Naive thymus-derived CD8-positive, alpha-beta T cell (primary cell): ENCODE data around the gene GPX2. TPM values are rescaled to one million over a fixed set of nuclear protein-coding genes. Genes with fewer than 3 reads are reported as not detected.

Experiments
- ATAC-seq, 2 donors: fragments of 150-1000 bp; cut with Tn5 transposase in 1 of 2; sonication (Bioruptor Pico), chemical (Tn5 transposase) in 1 of 2; 1 replicate in 1 of 2; 2 replicates in 1 of 2; pipeline ENCODE4 v1.10.0; 2021; ENCODE audit warnings: mild to moderate bottlenecking in 2 of 2, moderate library complexity in 2 of 2
- POLR2A ChIA-PET: fragments of 350-600 bp; sonication (Branson Sonifier 250); formaldehyde crosslinking; loops from one replicate; lab custom pipeline; 2021; ENCODE audit warnings: antibody characterized with exemption; lab: Charles Lee
- DNase-seq, 10 donors: peaks; one replicate each; pipeline versions ENCODE4 v3.0.0 to v3.0.0-alpha.2; 2020 to 2022
- H3K27ac Mint-ChIP-seq, 10 donors: one replicate each; pipeline ENCODE4 v1.8.0; 2020 to 2022; ENCODE audit warnings: mild to moderate bottlenecking in 10 of 10, mixed read lengths in 10 of 10, moderate library complexity in 4 of 10, inconsistent platforms in 1 of 10
- H3K27me3 Mint-ChIP-seq, 5 donors: one replicate each; pipeline ENCODE4 v1.8.0; 2021 to 2022; ENCODE audit warnings: mixed read lengths in 5 of 5
- H3K36me3 Mint-ChIP-seq, 3 donors: one replicate each; pipeline ENCODE4 v1.8.0; 2020 to 2022; ENCODE audit warnings: mixed read lengths in 3 of 3, mild to moderate bottlenecking in 2 of 3, inconsistent platforms in 1 of 3
- H3K4me1 Mint-ChIP-seq, 4 donors: one replicate each; pipeline ENCODE4 v1.8.0; 2021 to 2022; ENCODE audit warnings: mixed read lengths in 4 of 4
- H3K4me3 Mint-ChIP-seq, 10 donors: one replicate each; pipeline ENCODE4 v1.8.0; 2020 to 2022; ENCODE audit warnings: mild to moderate bottlenecking in 10 of 10, mixed read lengths in 10 of 10, moderate library complexity in 6 of 10, inconsistent platforms in 1 of 10
- H3K9me3 Mint-ChIP-seq, 9 donors: one replicate each; pipeline ENCODE4 v1.8.0; 2020 to 2022; ENCODE audit warnings: mixed read lengths in 9 of 9, mild to moderate bottlenecking in 3 of 9, inconsistent platforms in 1 of 9, moderate library complexity in 1 of 9
- polyA plus RNA-seq, 3 donors: library from polyadenylated mRNA; unstranded; fragments of 300-500 nt; fragmentation: Illumina TruSeq; gene quantifications; one replicate each; pipeline ENCODE4 v1.2.3, GENCODE V29; 2021
- total RNA-seq, 8 experiments: library from RNA in 2 of 8; stranded (reverse) in 2 of 8; gene quantifications; one replicate each; pipeline ENCODE4 v1.2.3 and lab custom pipeline; 2021 to 2026

The GPX2 gene
- total and polyA plus RNA-seq, 5 experiments from 2014 or later = 0.29 TPM; not detected in 4

DNA sequence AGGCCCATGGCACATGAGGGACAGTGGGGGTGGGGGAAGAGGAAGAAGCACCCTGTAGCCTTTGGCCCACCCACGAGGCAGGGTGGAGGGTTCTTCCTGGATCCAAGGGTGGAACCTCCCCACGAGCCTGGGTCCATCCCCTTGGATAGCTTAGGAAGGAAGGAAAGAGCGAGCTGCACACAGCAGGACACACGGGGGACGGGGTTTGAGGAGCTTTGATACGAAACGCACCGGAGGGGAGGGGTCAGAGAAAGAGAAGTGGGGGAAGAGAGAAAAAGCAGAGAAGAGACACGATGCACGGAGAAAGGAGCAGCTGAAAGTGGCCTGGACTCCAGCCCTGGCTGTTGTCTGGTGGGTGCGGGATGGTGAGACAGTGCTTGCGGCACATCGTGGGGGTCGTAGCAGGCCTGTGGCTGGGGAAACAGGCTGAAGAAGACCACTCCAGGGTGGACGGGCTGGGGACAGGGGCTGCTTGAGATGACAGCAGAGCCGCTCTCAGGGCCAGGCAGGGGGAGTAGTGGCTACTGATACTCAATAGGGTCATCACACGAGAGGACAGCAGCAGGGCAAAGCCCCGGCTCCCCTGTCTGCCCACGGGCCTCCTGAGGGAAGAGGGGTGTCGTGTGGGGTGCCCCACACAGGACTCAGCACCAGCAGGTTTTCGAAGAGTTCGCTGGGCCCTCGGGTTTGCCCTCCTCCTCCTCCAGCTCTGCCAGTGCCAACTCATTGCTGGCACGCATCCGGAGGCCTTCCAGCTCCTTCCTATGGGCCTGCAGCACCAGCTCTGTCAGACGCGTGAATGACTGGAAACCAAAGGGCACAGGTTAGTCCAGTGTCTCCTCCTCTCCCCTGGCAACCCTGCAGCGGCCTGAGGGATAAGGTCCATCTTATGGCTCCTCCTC, 5.4 kb upstream of the GPX2 start:
- no peaks in the 10 kb centered on the region for H3K9me3 Mint-ChIP-seq
- peaks cover 0 to 49% (median 24%) of the 10 kb centered on the region in 3 donors for H3K36me3 Mint-ChIP-seq
- POLR2A ChIA-PET = interaction anchor here (0.6 kb wide), 1 partner anchor 510 kb away, joined by 3 read pairs; no protein-coding TSS in a partner anchor
- ATAC-seq = no peak
- peak overlapping the region in 4 of 10 donors; percentile 47 to 64 (median 56) for H3K27ac Mint-ChIP-seq
- H3K4me1 Mint-ChIP-seq = peaks cover 34 to 63% (median 46%) of the 10 kb centered on the region in 4 donors
- H3K4me3 Mint-ChIP-seq = no peak overlapping the region
- no peak for DNase-seq
- no peaks in the 10 kb centered on the region for H3K27me3 Mint-ChIP-seq

DNA sequence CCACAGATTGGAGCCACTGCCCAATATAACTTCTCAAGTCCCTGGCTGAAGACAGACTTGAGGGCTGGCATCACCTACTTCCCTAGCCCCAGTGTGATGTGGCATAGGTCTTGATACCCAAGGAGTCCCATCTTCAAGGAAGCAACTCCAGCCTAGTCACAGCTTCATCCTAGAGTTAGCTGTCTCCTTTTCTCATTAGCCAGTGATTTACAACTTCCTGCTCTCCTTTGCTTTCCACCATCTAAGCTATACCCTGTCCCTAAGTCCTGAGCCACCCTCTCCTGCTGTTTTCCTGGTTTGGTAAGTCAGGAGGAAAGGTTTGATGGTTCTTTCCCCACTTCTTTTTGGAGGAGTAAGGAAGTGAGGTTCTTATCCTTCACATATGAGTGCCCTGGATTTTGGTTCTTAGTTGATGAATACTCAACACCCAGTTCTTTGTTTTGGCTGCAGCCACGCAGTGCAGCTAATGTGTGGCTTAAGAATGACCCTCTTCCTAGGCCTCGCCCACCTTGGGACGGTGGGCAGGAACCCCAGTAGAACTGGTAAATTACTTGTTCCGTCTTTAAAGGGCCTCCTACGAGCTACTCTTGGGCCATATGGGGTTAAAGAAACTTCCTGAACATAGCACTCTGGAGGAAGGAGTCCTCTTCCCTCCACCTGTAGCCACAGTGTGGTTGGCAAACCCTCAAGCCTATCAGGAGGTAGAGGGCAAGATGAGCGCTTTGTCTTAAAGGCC, 3.9 kb upstream of the GPX2 start:
- Mint-ChIP-seq H3K9me3 (no peaks in the 10 kb centered on the region), H3K36me3 (peaks cover 0 to 51% (median 24%) of the 10 kb centered on the region in 3 donors), H3K27ac (peak overlapping the region in 5 of 10 donors; percentile 18 to 84 (median 78)), H3K4me3 (peak overlapping the region in 1 of 10 donors; percentile 10), H3K4me1 (peaks cover 34 to 62% (median 47%) of the 10 kb centered on the region in 4 donors), H3K27me3 (no peaks in the 10 kb centered on the region)
- ATAC-seq = no peak
- POLR2A ChIA-PET = no interaction called here
- no peak for DNase-seq

DNA sequence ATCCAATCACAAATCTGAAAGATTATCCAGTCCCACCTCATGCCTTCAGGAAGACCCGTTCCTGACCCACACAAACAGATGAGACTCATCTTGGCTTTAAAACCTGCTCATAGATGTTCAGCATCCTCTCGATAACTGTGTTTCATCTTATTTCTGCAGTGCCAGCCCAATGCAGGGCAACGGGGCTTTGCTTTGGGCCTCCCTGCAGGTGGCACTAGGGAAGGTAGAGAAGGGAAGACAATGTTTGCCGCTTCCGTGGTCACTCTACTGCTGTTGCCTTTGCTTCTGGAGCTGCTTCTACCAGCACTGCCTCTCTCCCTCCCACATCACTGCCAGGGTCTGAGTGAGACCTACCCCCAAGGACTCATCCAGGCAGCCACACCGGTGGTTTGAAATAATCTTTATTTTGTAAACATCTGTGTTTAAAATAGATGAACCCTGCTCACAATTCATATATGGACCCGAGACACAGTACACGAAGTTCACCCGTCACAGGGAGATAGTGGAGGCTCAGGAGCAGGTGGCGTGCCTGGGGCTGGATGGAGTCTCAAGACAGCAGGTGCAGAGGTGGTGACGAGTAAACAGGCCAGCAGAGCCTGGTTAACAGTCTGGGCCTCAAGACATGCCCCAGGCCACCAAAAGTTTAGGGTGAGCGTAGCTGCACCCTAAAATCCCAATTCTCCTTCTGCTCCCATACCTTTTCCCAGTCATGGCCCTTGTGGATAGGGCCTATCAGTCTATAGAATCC, 3.1 kb upstream of the GPX2 start:
- POLR2A ChIA-PET = no interaction called here
- H3K36me3 Mint-ChIP-seq = peaks cover 0 to 56% (median 22%) of the 10 kb centered on the region in 3 donors
- H3K4me1 Mint-ChIP-seq = peaks cover 34 to 71% (median 52%) of the 10 kb centered on the region in 4 donors
- ATAC-seq = no peak
- H3K27me3 Mint-ChIP-seq = no peaks in the 10 kb centered on the region
- no peak for DNase-seq
- no peaks in the 10 kb centered on the region for H3K9me3 Mint-ChIP-seq
- H3K27ac Mint-ChIP-seq = peak overlapping the region in 7 of 10 donors; percentile 35 to 74 (median 58)
- H3K4me3 Mint-ChIP-seq = no peak overlapping the region

DNA sequence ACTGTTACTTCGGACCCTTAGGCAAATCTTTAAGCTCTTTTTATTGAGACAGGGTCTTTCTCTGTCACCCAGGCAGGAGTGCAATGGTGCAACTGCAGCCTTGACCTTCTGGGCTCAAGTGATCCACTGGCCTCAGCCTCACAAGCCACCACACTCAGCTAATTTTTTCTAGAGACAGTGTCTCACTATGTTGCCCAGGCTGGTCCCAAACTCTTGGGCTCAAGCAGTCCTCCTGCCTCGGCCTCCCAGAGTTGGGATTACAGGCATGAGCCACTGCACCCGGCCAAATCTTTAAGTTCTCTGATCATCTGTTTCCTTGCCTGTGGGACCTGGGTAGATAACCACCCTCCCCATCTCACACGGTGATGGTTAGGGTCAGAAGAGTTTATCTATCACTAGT, 2.3 kb upstream of the GPX2 start:
- ATAC-seq (no peak), DNase-seq (no peak)
- H3K9me3 Mint-ChIP-seq = no peaks in the 10 kb centered on the region
- H3K4me3 Mint-ChIP-seq = no peak overlapping the region
- H3K27ac Mint-ChIP-seq = peak overlapping the region in 7 of 10 donors; percentile 11 to 79 (median 45)
- H3K36me3 Mint-ChIP-seq = peaks cover 0 to 54% (median 22%) of the 10 kb centered on the region in 3 donors
- H3K4me1 Mint-ChIP-seq = peaks cover 38 to 79% (median 58%) of the 10 kb centered on the region in 4 donors
- POLR2A ChIA-PET = interaction anchor here (0.6 to 0.7 kb wide), 2 partner anchors 30 to 192 kb away, joined by 3 read pairs; partner anchors contain the start of gene CHURC1
- no peaks in the 10 kb centered on the region for H3K27me3 Mint-ChIP-seq

DNA sequence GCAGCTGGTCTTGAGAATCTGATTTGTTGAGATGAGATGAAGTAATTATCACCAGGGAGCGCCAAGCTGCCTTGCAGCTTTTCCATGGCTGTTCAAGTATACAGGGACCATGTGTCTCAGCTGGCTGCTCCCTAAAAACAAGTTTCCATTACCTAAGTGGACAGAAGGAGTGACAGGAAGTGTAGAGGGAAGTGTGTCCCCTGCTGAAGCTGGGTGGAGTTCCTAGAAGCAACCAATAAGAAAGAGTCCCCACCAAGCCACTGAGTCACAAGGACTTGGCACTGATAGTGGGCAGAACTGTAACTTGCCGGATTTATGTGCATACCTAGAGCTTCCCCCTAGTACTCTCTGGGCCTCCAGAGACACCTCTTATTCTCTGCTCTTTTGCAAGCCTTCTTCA, 1.5 kb upstream of the GPX2 start:
- Mint-ChIP-seq H3K9me3 (no peaks in the 10 kb centered on the region), H3K4me3 (peak overlapping the region in 1 of 10 donors; percentile 56), H3K27me3 (no peaks in the 10 kb centered on the region), H3K36me3 (peaks cover 0 to 59% (median 19%) of the 10 kb centered on the region in 3 donors), H3K4me1 (peaks cover 38 to 86% (median 63%) of the 10 kb centered on the region in 4 donors), H3K27ac (peak overlapping the region; percentile 27 to 92 (median 76))
- POLR2A ChIA-PET = interaction anchor here (0.6 to 1.3 kb wide), 2 partner anchors 20 to 193 kb away, joined by 3 read pairs; no protein-coding TSS in a partner anchor
- DNase-seq = no peak
- no peak for ATAC-seq

DNA sequence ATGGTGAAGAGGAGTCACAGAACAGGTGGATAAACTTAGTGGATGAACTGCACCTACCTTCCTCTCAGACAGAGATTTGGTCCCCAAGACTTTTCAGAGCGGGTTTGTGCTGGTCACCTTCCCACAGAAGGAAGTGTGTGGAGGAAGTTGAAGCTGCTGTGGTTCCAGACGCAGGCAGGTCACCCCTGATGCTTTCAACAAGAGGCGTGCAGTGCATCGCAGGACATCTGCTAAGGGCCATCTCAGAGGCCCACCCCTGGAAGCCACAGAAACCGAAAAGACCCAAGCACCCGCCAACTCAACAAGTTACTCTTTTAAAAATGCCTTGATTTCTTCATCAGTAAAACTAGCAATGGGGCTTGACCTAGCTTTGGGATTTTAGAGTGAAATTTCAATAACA, 1.0 kb upstream of the GPX2 start:
- no peak for DNase-seq
- Mint-ChIP-seq H3K4me3 (no peak overlapping the region), H3K36me3 (peaks cover 0 to 60% (median 15%) of the 10 kb centered on the region in 3 donors), H3K9me3 (no peaks in the 10 kb centered on the region), H3K4me1 (peaks cover 41 to 88% (median 66%) of the 10 kb centered on the region in 4 donors), H3K27me3 (no peaks in the 10 kb centered on the region), H3K27ac (peak overlapping the region in 9 of 10 donors; percentile 15 to 92 (median 79))
- ATAC-seq = no peak
- POLR2A ChIA-PET = interaction anchor here (1.3 kb wide), 1 partner anchor 19 kb away, joined by 3 read pairs; no protein-coding TSS in a partner anchor

DNA sequence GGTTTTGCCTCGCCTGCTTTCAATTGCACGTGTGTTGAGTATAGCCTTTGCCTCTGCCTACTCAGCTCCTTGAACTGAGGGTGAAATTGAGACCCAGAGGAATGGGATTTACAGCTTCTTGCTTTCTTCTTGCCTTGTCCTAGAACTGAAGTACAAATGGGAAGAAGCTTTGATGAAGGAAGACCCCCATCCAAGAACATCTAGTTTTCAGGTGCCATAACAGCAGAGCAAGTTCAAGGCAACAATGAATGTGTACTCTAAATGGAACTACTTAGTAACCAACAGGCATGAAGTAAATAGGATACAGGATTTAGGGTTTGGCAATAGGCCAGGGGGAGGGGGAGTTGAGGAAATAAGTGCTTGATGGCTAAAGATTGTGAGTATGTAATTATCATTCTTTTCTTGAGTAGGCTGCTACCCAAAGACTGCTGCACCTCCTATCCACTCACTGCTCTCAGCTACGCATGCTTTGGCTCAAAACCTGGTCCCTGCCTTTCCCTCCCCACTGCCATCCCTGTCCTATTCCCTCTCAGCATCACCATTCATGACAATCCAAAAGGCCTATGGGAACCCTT, 2.1 kb downstream of the GPX2 start:
- Mint-ChIP-seq H3K36me3 (peaks cover 0 to 79% (median 15%) of the 10 kb centered on the region in 3 donors), H3K9me3 (no peaks in the 10 kb centered on the region), H3K4me1 (peaks cover 41 to 85% (median 75%) of the 10 kb centered on the region in 4 donors), H3K27ac (peak overlapping the region in 9 of 10 donors; percentile 57 to 94 (median 67)), H3K4me3 (peak overlapping the region in 1 of 10 donors; percentile 8), H3K27me3 (no peaks in the 10 kb centered on the region)
- DNase-seq (no peak), ATAC-seq (no peak)
- POLR2A ChIA-PET = interaction anchor here (0.9 kb wide), 1 partner anchor 26 kb away, joined by 3 read pairs; the partner anchor contains the start of gene CHURC1

DNA sequence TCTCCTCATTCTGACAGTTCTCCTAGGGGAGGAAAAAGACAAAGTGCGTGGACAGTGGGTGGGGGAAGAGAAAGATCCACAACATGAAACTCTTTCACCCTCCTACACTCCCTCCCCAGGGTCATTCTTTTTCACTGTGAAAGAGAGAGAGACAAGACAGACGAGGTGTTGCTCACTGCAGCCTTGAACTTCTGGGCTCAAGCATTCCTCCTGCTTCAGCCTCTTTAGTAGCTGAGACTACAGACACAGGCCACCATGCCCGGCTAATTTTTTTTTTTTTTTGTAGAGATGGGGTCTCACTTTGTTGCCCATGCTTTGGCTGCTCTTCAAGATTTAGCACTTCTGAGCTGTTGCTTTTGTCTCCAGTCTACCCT, 2.7 kb downstream of the GPX2 start:
- H3K27me3 Mint-ChIP-seq = no peaks in the 10 kb centered on the region
- no peak for ATAC-seq
- H3K4me3 Mint-ChIP-seq = no peak overlapping the region
- H3K4me1 Mint-ChIP-seq = peaks cover 39 to 86% (median 74%) of the 10 kb centered on the region in 4 donors
- no peak for DNase-seq
- POLR2A ChIA-PET = interaction anchor here (0.5 to 0.9 kb wide), 3 partner anchors 25 to 1291 kb away, joined by 3 read pairs; partner anchors contain the start of gene CHURC1
- peaks cover under 1 to 80% (median 15%) of the 10 kb centered on the region in 3 donors for H3K36me3 Mint-ChIP-seq
- peak overlapping the region in 9 of 10 donors; percentile 41 to 94 (median 66) for H3K27ac Mint-ChIP-seq
- no peaks in the 10 kb centered on the region for H3K9me3 Mint-ChIP-seq

DNA sequence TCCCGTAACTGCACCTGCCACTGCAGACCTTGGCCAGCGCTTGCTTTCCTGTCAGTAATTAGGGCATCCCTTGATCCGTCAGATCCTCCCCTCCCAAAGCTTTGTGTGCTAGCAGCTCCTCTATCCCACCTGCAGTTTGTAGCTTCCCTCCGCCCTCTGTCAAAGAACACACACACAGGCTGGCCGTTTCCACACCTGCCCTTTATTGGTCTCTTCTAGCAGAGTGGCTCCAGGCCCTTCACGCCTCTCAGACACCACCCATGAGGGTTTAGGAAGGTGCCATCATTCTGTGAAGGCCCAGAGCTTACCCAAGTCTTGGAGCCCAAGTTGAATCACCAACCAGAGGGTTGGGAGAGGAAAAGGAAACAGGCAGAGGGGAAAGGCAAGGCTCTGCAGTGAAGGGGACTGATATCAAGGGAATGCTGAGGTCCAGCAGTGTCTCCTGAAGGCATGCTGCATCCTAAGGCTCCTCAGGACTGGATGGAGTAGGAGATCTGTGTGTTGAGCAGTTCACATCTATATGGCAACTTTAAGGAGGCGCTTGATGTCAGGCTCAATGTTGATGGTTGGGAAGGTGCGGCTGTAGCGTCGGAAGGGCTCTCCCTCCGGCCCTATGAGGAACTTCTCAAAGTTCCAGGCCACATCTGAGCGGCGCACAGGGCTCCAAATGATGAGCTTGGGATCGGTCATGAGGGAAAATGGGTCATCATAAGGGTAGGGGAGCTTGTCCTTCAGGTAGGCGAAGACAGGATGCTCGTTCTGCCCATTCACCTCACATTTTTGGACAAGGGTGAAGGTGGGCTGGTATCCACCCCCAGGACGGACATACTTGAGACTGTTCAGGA, 3.4 kb downstream of the GPX2 start:
- H3K36me3 Mint-ChIP-seq = peaks cover 6 to 80% (median 21%) of the 10 kb centered on the region in 3 donors
- peak overlapping the region in 1 of 10 donors; percentile 36 for H3K4me3 Mint-ChIP-seq
- DNase-seq (no peak), ATAC-seq (no peak)
- H3K27me3 Mint-ChIP-seq = no peaks in the 10 kb centered on the region
- no peaks in the 10 kb centered on the region for H3K9me3 Mint-ChIP-seq
- H3K4me1 Mint-ChIP-seq = peaks cover 38 to 86% (median 74%) of the 10 kb centered on the region in 4 donors
- H3K27ac Mint-ChIP-seq = peak overlapping the region; percentile 10 to 94 (median 68)
- POLR2A ChIA-PET = interaction anchor here (0.5 to 0.7 kb wide), 2 partner anchors 34 to 1290 kb away, joined by 3 read pairs; no protein-coding TSS in a partner anchor

DNA sequence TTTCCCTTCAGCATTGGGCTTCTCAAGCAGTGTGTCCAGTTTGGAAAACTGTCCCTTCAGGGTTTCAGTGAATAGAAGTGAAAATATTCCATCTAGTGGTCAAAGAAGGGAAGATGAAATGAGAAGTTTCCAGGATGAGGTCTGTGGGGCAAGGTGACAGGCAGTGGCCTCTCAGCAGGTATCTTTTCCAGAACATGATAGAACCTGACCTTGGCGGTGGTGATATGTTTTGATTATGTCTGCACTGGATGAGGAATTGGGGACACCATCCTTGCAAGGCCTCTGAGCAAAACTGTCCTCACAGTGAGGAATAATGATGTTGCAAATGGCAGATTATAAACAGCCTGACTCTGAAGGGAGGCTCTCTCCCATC, 4.7 kb downstream of the GPX2 start:
- Mint-ChIP-seq H3K27ac (peak overlapping the region; percentile 19 to 94 (median 56)), H3K27me3 (no peaks in the 10 kb centered on the region), H3K36me3 (peaks cover 7 to 86% (median 26%) of the 10 kb centered on the region in 3 donors), H3K4me1 (peaks cover 37 to 82% (median 66%) of the 10 kb centered on the region in 4 donors), H3K4me3 (no peak overlapping the region), H3K9me3 (no peaks in the 10 kb centered on the region)
- POLR2A ChIA-PET = no interaction called here
- ATAC-seq = no peak
- no peak for DNase-seq
